Measurements from ENCODE around the gene RNF17.

RNF17 gene, protein sequence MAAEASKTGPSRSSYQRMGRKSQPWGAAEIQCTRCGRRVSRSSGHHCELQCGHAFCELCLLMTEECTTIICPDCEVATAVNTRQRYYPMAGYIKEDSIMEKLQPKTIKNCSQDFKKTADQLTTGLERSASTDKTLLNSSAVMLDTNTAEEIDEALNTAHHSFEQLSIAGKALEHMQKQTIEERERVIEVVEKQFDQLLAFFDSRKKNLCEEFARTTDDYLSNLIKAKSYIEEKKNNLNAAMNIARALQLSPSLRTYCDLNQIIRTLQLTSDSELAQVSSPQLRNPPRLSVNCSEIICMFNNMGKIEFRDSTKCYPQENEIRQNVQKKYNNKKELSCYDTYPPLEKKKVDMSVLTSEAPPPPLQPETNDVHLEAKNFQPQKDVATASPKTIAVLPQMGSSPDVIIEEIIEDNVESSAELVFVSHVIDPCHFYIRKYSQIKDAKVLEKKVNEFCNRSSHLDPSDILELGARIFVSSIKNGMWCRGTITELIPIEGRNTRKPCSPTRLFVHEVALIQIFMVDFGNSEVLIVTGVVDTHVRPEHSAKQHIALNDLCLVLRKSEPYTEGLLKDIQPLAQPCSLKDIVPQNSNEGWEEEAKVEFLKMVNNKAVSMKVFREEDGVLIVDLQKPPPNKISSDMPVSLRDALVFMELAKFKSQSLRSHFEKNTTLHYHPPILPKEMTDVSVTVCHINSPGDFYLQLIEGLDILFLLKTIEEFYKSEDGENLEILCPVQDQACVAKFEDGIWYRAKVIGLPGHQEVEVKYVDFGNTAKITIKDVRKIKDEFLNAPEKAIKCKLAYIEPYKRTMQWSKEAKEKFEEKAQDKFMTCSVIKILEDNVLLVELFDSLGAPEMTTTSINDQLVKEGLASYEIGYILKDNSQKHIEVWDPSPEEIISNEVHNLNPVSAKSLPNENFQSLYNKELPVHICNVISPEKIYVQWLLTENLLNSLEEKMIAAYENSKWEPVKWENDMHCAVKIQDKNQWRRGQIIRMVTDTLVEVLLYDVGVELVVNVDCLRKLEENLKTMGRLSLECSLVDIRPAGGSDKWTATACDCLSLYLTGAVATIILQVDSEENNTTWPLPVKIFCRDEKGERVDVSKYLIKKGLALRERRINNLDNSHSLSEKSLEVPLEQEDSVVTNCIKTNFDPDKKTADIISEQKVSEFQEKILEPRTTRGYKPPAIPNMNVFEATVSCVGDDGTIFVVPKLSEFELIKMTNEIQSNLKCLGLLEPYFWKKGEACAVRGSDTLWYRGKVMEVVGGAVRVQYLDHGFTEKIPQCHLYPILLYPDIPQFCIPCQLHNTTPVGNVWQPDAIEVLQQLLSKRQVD (N-terminal part only)

DNA sequence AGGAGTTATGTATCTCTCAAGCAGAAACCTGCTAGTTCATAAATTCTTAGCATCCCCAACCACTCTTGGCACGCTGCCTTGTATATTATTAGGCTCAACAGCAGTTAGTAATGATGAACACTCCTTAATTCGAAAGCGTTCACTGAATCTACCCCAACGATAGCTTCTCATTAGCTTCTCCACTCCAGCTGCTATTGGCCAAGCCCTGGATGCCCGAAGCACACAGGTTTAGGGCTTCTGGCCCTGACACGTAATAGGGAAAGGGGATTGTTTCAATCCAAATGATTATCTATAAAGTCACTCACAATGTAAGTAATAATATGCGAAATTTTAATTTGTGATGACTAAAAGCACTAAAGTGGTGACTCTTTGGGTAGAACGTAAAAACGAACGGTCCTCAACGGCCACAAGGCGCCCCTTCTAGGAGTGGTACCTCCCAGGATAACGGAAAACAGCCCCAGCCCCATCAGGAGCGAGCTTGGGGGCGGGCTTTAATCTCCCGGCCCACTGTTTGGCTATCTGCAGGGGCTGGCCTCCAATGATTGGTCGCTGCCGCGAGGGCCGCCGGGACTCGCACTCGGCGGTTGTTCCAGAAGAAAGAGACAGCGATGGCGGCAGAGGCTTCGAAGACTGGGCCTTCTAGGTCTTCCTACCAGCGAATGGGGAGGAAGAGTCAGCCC lies at the start of gene RNF17:
Gene RNF17 (plus strand): TSS at position 574 of the 680 bp plus-strand sequence. CDS start 35 bp downstream, at position 609.
- DNase-seq (ENCODE audit: extremely low read depth, low read depth), result no peak
- TF ChIP-seq, protein P1, sequence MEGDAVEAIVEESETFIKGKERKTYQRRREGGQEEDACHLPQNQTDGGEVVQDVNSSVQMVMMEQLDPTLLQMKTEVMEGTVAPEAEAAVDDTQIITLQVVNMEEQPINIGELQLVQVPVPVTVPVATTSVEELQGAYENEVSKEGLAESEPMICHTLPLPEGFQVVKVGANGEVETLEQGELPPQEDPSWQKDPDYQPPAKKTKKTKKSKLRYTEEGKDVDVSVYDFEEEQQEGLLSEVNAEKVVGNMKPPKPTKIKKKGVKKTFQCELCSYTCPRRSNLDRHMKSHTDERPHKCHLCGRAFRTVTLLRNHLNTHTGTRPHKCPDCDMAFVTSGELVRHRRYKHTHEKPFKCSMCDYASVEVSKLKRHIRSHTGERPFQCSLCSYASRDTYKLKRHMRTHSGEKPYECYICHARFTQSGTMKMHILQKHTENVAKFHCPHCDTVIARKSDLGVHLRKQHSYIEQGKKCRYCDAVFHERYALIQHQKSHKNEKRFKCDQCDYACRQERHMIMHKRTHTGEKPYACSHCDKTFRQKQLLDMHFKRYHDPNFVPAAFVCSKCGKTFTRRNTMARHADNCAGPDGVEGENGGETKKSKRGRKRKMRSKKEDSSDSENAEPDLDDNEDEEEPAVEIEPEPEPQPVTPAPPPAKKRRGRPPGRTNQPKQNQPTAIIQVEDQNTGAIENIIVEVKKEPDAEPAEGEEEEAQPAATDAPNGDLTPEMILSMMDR (IDR thresholded peaks at IDR 0.05; ENCODE audit: low read depth, low read length, missing control alignments), result no peak
- H3K4me3 ChIP-seq (replicated peaks; ENCODE audit: low read depth, low read length), result peak within 1 kb of the TSS; percentile 49

DNA sequence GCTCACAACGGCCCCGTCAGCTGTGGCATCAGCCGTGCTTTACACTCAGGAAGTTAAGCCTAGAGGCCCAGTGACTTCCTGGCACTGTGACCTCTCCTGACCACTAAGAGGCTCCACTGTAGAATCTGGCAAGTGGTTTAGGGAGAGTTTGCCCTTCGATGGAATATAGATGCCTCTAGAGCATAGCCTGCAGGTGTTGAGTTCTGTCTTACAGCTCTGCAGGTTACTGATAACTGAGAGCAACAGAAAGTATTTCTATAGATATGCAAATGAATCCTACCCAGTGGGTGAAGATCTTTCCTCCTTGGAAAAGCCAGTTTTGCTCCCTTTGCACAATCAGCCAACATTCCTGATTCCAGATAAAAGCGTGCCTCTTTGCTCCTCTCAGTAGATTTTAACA lies 48.0 kb upstream of the RNF17 start:
- no peak overlapping the region for H3K4me3 ChIP-seq (replicated peaks; ENCODE audit: low read depth, low read length)
- TF ChIP-seq, protein P1 (IDR thresholded peaks at IDR 0.05; ENCODE audit: low read depth, low read length, missing control alignments), result no peak

GRCh38 chr13:24716446-24716845 lies 47.5 kb upstream of the RNF17 start:
- DNase-seq (ENCODE audit: extremely low read depth, low read depth), result no peak
- no peak overlapping the region for H3K4me3 ChIP-seq (replicated peaks; ENCODE audit: low read depth, low read length)
- TF ChIP-seq, protein P1 (IDR thresholded peaks at IDR 0.05; ENCODE audit: low read depth, low read length, missing control alignments), result no peak

More for the DNA sequence above, 48.0 kb upstream of the RNF17 start:
- DNase-seq (ENCODE audit: extremely low read depth, low read depth), result no peak

DNA sequence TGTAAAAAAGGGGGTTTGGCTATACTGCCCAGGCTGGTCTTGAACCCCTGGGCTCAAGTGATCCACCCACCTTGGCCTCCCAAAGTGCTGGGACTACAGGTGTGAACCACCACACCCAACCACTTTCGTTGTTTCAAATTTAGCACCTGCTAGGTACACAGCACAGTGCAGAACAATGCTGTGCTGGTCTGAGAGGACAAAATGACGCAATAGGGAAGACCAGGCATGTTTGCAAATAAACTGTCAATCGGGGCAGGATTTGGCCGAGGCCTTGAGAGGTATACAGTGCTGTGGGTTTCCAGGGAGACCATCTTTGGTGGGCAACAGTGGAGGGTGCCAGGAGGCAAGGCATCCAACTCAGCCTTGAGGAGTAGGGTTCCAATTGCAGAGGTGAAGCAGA lies 46.8 kb upstream of the RNF17 start:
- no peak for DNase-seq (ENCODE audit: extremely low read depth, low read depth)
- H3K4me3 ChIP-seq (replicated peaks; ENCODE audit: low read depth, low read length), result no peak overlapping the region
- TF ChIP-seq, protein P1 (IDR thresholded peaks at IDR 0.05; ENCODE audit: low read depth, low read length, missing control alignments), result no peak

DNA sequence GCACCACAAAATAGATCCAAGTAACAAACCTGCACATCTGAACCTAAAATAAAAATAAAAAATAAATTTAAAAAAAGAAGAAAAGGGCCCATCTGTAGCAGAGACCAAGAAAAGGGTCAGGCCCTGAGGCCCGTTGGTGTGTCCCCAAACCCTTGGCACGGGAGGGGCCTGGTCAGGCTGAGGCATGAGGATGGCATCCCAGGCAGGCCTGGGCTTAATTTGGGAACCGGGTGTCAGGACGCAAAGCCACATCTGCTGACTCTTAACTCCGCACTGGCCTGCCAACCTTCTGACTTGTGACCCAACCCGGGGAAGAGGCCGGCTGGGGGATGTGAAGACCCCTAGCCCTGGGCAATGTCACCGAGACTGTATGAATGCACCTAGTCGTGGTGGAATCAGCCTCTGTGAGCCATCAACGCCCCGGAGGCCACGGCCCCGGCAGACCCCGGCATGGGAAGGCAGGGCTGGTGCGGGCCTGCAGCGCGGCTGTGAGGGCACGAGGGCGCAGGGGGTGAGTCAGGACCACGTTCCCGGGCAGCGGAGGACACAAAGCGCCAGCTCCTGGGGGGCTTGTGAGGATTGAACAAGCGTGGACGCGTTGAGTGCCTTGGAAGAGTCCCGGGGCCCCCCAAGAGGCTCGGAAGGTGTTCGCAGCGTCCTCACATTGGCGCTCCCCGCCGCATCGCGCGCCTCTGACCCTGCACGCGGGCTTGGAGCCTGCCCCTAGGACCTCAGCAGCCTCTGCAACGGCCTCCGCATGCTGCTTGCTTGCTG lies 45.6 kb upstream of the RNF17 start:
- no peak for DNase-seq (ENCODE audit: extremely low read depth, low read depth)
- TF ChIP-seq, protein P1 (IDR thresholded peaks at IDR 0.05; ENCODE audit: low read depth, low read length, missing control alignments), result no peak
- no peak overlapping the region for H3K4me3 ChIP-seq (replicated peaks; ENCODE audit: low read depth, low read length)
